GM12891 (cell line): ENCODE results near the gene ZBTB9.
A peak's percentile ranks its signal among the peaks of the same experiment; 100 is the strongest.

Experiments
- POLR2AphosphoS5 ChIP-seq: IDR thresholded peaks from 2 replicates; pipeline ENCODE4 v1.6.1; 2011; ENCODE audit warnings: low read depth, low read length, control low read depth
- TAF1 ChIP-seq: IDR thresholded peaks from 2 replicates; pipeline ENCODE4 v1.6.1; 2011; ENCODE audit warnings: low read depth, low read length, control low read depth

DNA sequence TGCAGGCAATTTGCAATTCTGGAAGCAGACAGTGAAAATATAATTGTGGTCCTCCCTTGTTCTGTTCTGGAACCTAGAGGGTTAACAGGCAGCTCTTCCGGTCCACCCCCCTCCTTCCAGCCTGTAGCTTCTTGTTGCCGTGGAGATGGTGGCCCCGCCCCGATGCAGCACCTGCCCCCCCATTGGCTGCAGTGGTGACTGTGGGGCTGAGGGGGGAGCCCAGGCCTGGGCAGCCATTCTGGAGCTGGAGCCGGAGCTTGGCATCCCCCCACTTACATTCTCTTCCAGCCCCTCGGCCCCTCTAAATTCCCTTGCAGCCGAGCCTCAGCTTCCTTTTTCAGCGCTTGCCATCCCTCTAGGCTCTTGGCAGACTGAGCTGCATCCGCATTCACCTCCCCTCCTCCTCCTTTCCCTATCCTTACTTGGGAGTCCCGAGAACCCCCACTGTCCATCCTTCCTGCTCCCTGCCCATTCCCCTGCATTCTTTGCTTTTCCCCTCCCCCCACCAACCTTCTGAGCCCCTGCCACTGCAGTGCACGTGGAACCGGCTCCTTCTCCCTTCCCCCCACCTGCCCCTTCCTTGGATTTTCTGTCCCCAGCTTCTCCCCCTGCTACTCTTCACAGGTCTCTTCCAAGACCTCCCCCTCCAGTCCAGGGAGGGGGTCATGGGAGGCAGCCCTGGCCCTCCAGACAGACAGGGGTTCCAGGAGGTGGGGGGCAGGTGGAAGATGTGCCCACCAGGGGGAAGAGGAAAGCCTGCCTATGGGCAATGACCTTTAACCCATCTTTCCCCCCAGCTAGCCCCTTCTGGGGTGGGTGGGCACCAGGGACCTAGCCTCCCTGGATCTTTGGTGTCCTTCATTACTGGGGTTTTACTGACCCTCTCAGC lies 23.1 kb upstream of the ZBTB9 start:
- TF ChIP-seq TAF1 (0 out of 2 replicates have a peak, but pooled peaks have one; percentile 7), POLR2AphosphoS5 (no peak)
